ENCODE results near the gene DDR2. TPM values are rescaled to one million over a fixed set of nuclear protein-coding genes. Genes with fewer than 3 reads are reported as not detected.
"Not testable (repeated sequence)": the region's sequence is repeated elsewhere in the genome, so short reads cannot be mapped to it uniquely, and the experiment has no call there.

Gene DDR2
- total and polyA plus RNA-seq, 12 donors: 15.1 to 349 (median 233) TPM

DNA sequence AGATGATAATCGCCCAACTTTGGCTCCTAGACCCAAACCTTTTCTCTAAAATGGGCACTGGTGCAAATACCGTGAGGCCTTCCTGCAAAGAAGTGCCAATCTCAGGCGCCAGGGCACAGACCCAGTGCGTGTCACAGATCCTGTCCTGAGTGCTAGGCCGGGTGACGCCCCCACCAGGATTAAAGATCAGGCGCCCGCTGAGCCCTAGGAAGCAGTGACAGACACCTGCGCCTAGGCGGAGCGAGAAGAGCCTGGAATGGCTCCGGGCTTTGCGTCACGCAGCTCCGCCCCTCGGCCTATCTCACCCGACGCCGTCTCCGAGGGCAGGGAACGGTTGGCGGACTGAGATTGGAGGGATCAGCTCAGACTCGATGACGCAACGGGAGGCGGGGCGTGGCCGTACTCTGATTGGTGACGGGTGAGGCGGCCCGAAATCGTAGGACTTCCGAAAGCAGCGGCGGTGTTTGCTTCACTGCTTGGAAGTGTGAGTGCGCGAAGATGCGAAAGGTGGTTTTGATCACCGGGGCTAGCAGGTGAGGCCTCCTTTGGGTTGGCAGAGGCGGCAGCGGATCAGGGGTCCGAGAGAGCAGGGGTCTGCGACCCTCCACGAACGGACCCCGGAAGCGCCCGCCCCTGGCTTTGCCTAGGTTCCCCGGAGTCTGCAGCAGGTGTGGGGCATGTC lies 158.2 kb downstream of the DDR2 start, which contains the start of gene HSD17B7:
HSD17B7 (plus strand) TSS at position 400 of the 682 bp plus-strand sequence; CDS start at position 499, 99 bp downstream.
- H3K4me1 ChIP-seq (replicated peaks in 1 of 2); H3K36me3 ChIP-seq (replicated peaks in 1 of 2); H3K9me3 ChIP-seq (replicated peaks in 1 of 3); H3K27me3 ChIP-seq; intact Hi-C loops (cut with DNase I): not testable (repeated sequence)
- TF ChIP-seq POLR2A (IDR thresholded peaks at IDR 0.05): peak; percentile 11 to 72
- TF ChIP-seq, protein P1, sequence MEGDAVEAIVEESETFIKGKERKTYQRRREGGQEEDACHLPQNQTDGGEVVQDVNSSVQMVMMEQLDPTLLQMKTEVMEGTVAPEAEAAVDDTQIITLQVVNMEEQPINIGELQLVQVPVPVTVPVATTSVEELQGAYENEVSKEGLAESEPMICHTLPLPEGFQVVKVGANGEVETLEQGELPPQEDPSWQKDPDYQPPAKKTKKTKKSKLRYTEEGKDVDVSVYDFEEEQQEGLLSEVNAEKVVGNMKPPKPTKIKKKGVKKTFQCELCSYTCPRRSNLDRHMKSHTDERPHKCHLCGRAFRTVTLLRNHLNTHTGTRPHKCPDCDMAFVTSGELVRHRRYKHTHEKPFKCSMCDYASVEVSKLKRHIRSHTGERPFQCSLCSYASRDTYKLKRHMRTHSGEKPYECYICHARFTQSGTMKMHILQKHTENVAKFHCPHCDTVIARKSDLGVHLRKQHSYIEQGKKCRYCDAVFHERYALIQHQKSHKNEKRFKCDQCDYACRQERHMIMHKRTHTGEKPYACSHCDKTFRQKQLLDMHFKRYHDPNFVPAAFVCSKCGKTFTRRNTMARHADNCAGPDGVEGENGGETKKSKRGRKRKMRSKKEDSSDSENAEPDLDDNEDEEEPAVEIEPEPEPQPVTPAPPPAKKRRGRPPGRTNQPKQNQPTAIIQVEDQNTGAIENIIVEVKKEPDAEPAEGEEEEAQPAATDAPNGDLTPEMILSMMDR (IDR thresholded peaks at IDR 0.05): peak in 3 of 6 experiments; percentile 7 to 37 (median 31)
- Histone ChIP-seq H3K27ac (peak within 1 kb of the TSS; percentile 85 to 96 (median 87)), H3K4me3 (peak within 1 kb of the TSS in 2 of 4 donors; percentile 26 to 55)
- WGBS, 4 donors: 1 to 8% (median 4%) methylated on average over 5 to 33 of the region's 49 CpGs
- peak; percentile 84 to 93 (median 89) for DNase-seq

DNA sequence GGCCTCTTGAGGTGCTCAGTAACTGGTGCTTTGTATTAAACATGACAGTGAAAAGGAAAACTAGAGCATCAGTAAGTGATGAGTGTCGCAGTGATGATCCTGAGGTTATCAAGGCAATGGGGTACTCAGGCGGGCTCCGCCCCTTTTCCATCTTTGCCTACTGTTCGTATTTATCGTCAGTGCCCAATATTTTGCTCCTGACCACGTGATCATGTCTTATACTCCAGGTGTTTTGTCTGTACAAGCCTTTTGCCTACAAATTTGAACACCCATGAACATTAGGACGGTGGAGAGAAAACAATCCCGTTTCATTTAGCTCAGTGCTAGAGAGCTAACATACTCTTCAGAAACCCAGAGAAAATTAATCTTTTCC lies 158.7 kb downstream of the DDR2 start:
- H3K36me3 ChIP-seq (replicated peaks in 1 of 2); H3K4me1 ChIP-seq (replicated peaks in 1 of 2); H3K9me3 ChIP-seq (replicated peaks in 1 of 3); H3K27me3 ChIP-seq; intact Hi-C loops (cut with DNase I): not testable (repeated sequence)
- WGBS, 4 donors: 0 to 11% (median 2%) methylated on average over 5 to 7 of the region's 8 CpGs
- Histone ChIP-seq H3K4me3 (peak overlapping the region in 1 of 4 donors; percentile 55), H3K27ac (peak overlapping the region in 4 of 5 donors; percentile 43 to 96 (median 78))
- peak in 1 of 7 donors; percentile 20 for DNase-seq

DNA sequence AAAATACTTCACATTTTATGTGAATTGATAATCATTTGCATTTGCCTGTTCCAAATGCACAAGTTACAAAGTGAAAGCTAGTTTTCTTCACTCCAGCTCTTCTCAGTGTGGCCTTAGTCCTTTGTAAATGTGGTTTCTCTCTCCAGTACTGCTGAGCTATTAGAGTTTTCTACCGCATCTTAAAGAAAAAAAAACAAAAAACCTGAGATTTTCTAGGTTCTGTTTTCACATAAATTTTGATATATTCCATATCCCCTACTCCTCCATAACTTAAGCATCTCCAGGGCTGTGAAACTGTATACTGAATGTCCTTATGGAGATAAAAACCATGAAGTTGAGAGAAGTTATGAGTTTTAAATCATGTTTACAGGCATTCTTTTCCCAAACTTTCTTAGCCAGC lies 162.0 kb downstream of the DDR2 start:
- H3K9me3 ChIP-seq (replicated peaks in 1 of 3); H3K4me3 ChIP-seq; H3K27me3 ChIP-seq; H3K27ac ChIP-seq; H3K4me1 ChIP-seq (replicated peaks in 1 of 2); H3K36me3 ChIP-seq (replicated peaks in 1 of 2); DNase-seq; intact Hi-C loops (cut with DNase I): not testable (repeated sequence)
- WGBS, 4 donors: 85 to 100% (median 87%) methylated on average over 1 of the region's 1 CpG

DNA sequence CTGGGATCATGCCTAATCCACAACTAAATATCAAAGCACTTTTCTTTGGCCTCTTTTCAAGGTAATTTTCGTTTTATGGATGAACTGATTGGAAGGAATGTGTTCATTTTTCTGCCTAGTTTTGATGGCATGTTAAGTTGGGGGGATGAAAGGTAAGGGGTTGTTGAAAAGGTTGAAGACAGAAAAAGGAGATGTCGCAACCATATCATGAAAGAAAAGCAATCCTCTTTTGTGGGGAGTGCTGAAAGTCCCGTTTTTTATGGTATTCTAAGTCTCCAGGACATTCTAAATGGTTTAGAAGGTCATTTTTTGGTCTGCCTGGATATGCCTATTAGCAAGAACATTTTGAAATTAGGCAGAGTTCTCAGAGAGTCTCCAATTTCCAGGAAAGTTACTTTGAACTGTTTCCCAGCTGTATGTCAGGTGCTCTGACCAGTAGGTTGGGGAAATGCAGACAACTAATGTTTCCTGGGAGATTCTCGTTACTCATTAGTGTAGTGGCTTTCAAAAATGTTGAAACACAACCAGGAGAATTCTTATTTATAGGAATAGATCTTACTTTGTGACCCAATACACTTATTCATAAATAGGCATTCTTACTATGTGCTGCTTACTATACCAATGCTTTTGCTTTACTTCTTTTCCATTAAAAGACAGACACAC lies 164.5 kb downstream of the DDR2 start:
- 37 to 43% (median 40%) methylated on average over 4 of the region's 4 CpGs for WGBS, 4 donors
- H3K9me3 ChIP-seq (replicated peaks in 1 of 3); intact Hi-C loops (cut with DNase I); H3K4me3 ChIP-seq; DNase-seq; H3K4me1 ChIP-seq (replicated peaks in 1 of 2); H3K27me3 ChIP-seq: not testable (repeated sequence)
- H3K36me3 ChIP-seq (replicated peaks in 1 of 2): peaks cover 0 to 19% of the 10 kb centered on the region in 2 donors
- peak overlapping the region in 4 of 5 donors; percentile 31 to 78 (median 58) for H3K27ac ChIP-seq

DNA sequence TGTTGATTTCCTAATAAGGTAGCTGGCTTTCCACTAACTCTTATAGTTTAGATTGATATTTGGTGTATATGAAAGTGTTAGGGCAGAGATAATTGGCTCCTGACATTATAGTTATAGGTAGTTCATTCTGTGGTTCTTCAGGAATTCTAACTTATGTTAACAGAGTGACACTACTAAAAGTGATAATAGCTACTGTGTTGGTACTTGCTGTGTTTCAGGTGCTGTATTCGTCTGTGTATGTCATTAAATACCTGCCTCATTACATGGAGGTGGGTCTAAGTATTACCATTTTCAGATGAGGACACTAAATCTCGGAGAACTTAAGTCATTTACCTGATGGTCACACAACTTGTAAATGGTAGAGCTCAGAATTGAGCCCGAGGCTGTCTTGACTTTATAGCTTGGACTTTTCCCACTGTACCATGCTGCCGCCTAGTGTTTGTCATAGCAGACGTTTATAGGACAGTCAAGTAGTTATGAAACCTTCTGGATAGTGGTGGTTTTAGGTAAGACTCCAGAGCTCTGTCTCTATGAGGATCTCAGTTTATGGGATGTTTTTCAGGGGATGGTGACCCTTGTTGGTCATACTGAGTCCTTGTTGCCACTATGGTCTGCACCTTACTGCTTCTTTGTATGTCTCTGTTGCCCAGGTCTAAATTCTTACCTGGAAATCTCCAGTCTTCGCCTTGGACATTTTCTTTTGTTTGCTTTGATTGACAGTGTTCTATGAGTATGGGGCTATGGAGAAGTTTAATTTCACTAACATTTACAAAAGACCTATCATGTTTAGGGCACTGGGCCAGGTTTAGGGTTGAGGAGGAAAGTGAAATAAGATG lies 167.9 kb downstream of the DDR2 start:
- H3K9me3 ChIP-seq (replicated peaks in 1 of 3); intact Hi-C loops (cut with DNase I); H3K4me1 ChIP-seq (replicated peaks in 1 of 2); H3K4me3 ChIP-seq; H3K27me3 ChIP-seq: not testable (repeated sequence)
- DNase-seq: peak; percentile 80 to 93 (median 83)
- TF ChIP-seq, protein P1 (IDR thresholded peaks at IDR 0.05): peak; percentile 17 to 82 (median 68)
- peak overlapping the region in 3 of 5 donors; percentile 1 to 24 (median 19) for H3K27ac ChIP-seq
- H3K36me3 ChIP-seq (replicated peaks in 1 of 2): peaks cover 0 to 39% of the 10 kb centered on the region in 2 donors
- WGBS, 4 donors: 39 to 49% (median 42%) methylated on average over 6 of the region's 6 CpGs

DNA sequence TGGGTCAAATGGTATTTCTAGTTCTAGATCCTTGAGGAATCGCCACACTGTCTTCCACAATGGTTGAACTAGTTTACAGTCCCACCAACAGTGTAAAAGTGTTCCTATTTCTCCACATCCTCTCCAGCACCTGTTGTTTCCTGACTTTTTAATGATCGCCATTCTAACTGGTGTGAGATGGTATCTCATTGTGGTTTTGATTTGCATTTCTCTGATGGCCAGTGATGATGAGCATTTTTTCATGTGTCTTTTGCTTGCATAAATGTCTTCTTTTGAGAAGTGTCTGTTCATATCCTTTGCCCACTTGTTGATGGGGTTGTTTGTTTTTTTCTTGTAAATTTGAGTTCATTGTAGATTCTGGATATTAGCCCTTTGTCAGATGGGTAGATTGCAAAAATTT lies 175.2 kb downstream of the DDR2 start:
- peaks cover 0 to 35% of the 10 kb centered on the region in 2 donors for H3K36me3 ChIP-seq (replicated peaks in 1 of 2)
- DNase-seq; H3K27ac ChIP-seq; H3K4me3 ChIP-seq; H3K27me3 ChIP-seq; H3K4me1 ChIP-seq (replicated peaks in 1 of 2); H3K9me3 ChIP-seq (replicated peaks in 1 of 3); intact Hi-C loops (cut with DNase I): not testable (repeated sequence)
- WGBS, 4 donors: 100% methylated on average over 1 of the region's 2 CpGs; no CpG with 5 or more reads in 3 of the 4 donors

DNA sequence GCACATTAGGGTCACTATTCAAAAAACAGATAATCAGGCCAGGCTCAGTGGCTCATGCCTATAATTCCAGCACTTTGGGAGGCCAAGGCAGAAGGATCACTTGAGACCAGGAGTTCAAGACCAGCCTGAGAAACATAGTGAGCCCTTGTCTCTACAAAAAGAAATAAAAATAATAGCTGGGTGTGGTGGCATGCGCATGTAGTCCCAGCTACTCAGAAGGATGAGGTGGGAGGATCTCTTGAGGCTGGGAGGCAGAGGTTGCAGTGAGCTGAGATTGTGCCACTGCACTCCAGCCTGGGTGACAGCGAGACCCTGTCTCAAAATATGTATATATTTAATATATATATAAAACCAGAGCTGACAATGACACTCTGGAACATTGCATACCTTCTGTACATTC lies 180.1 kb downstream of the DDR2 start:
- H3K36me3 ChIP-seq (replicated peaks in 1 of 2); intact Hi-C loops (cut with DNase I); H3K27ac ChIP-seq; DNase-seq; H3K4me3 ChIP-seq; H3K27me3 ChIP-seq; H3K4me1 ChIP-seq (replicated peaks in 1 of 2); H3K9me3 ChIP-seq (replicated peaks in 1 of 3): not testable (repeated sequence)
- 97 to 98% (median 97%) methylated on average over 2 of the region's 2 CpGs for WGBS, 4 donors

DNA sequence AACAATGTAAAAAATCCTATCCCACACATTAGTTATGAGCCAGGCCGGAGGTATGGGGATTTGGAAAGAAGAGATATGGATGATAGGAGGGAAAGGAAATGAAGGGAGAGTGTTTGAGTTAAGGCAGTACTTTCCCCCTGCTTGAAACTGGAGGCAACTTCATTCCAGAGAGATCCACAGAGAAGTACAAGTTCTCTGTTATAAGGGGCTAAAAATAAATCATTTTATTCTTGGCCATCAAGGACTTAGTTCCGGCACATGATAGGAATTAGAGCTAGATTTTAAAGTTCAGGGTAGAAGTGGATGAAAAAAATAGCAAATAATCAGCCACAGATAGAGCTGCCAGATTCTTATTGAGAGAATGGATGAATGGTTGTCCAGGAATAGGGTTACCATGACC lies 185.9 kb downstream of the DDR2 start:
- intact Hi-C loops (cut with DNase I); H3K27me3 ChIP-seq; DNase-seq; H3K36me3 ChIP-seq (replicated peaks in 1 of 2); H3K4me1 ChIP-seq (replicated peaks in 1 of 2); H3K9me3 ChIP-seq (replicated peaks in 1 of 3); H3K27ac ChIP-seq; H3K4me3 ChIP-seq: not testable (repeated sequence)
- WGBS, 4 donors: 69 to 81% (median 76%) methylated on average over 2 of the region's 2 CpGs
